GM12865 (cell line): Measurements from ENCODE around the gene ARHGAP22.

Source experiments
- DNase-seq: peaks from one replicate; pipeline ENCODE4 v3.0.0; 2010; ENCODE audit warnings: low read depth
- H3K4me3 ChIP-seq: 2 replicates; pipeline ENCODE4 v1.5.1; 2011; ENCODE audit warnings: mild to moderate bottlenecking, low read depth, low read length, control low read depth
- TF ChIP-seq, protein P1 (sequence below): IDR thresholded peaks from 2 replicates; pipeline ENCODE4 v1.5.1; 2011; ENCODE audit warnings: low read length, control low read depth, low read depth, inconsistent platforms; ENCODE audit not compliant: insufficient read depth; ENCODE audit errors: missing control alignments

The ARHGAP22 gene

DNA sequence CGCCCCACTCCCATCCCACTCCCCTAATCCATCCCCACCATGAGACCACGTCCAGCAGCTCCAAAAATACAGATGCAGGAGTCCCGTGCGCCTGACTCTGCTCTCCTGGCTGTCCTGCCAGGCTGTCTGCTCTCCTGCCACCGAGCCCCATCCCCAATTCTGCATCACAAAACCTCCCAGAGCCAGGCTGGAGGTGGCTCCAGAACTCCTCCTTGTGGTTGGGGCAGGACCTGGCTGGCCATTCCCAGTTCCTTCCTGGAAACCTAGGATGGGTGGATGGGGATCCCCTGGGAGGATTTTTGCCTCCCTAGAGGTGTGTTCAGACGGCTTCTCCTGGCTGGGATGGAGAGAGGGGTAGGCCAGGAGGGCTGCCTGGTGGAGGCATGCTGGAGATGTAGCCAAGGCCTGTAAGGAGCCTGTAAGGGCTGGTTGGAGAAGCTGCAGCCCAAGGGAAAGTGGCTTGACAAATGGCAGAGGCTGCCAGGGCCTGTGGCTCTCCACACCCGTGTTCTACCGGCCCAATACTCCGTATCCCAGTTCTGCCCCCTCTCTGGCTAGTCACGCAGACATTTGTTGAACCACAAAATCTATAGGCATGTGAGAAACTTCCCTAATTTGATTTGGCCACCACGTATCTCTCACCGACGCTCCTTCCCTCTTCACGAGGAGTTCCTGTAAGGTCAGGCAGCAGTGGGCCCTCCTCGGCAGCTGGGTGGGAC, 99.3 kb downstream of the ARHGAP22 start:
- TF ChIP-seq, protein P1, sequence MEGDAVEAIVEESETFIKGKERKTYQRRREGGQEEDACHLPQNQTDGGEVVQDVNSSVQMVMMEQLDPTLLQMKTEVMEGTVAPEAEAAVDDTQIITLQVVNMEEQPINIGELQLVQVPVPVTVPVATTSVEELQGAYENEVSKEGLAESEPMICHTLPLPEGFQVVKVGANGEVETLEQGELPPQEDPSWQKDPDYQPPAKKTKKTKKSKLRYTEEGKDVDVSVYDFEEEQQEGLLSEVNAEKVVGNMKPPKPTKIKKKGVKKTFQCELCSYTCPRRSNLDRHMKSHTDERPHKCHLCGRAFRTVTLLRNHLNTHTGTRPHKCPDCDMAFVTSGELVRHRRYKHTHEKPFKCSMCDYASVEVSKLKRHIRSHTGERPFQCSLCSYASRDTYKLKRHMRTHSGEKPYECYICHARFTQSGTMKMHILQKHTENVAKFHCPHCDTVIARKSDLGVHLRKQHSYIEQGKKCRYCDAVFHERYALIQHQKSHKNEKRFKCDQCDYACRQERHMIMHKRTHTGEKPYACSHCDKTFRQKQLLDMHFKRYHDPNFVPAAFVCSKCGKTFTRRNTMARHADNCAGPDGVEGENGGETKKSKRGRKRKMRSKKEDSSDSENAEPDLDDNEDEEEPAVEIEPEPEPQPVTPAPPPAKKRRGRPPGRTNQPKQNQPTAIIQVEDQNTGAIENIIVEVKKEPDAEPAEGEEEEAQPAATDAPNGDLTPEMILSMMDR: no peak
- DNase-seq: no peak
- H3K4me3 ChIP-seq: no peak overlapping the region

DNA sequence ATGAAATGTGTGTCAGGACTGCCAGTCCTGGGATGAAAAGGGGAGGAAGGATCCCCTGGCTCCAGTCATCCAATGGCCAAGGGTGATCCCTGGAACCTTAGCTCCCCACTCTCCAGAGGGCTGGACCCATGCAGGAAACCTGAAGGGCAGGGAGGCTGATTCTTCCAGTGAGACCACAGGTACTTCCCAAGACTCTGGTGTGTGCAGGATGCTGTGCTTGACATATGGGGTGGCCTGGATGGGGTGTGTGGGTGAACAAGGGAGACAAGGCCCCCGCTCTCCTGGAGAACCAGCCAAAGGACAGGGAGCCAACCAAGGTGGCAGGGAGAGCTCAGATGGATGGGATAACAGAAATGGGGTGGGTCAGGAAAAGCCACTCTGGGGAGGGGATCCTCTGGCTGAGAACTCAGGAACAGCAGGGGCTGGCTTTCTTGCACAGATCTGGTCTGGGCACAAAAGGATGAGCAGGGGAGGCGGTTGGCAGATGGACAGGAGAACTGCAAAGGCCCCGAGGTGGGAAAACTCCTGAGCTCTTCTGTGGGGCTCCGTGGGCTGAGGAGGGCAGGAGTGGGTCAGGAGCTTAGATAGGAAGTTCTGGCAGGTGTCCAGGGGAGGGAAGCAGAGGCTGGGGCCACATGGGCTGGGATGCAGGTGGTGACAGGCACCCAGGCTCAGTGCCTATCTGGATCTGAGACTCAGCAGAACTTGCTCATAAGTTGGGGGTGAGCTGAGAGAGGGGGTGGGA, 100.6 kb downstream of the ARHGAP22 start:
- no peak for DNase-seq

DNA sequence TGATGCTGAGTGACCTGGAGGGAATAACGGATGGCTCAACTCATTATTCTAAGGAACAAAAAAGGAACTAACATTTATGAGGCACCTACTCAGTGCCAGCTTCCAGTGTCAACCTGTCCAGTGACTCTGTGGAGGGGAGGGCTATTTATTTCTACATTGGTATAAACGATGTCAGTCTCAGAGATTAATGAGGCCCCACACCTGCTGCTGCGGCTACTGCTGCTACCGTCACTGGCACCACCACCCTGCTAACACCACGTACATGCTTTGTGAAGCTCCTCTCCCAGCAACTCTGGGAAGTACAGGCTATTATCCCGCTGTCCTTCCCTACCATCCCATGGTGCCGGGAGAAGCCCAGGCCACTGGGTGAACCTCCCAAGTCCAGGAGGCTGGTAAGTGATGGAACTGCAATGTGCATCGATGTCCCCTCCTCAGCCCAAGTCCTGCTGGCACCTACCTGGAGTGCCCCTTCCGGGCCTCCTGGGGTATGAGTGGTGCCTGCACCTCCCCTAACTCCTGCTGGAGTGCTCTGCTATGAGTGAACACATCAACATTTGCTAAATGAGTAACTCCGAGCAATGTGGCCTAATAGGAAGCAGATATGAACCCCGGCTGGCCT, 101.5 kb downstream of the ARHGAP22 start:
- H3K4me3 ChIP-seq: no peak overlapping the region
- TF ChIP-seq, protein P1: no peak
- DNase-seq: no peak

More for the DNA sequence above, 100.6 kb downstream of the ARHGAP22 start:
- H3K4me3 ChIP-seq: no peak overlapping the region
- TF ChIP-seq, protein P1: no peak

DNA sequence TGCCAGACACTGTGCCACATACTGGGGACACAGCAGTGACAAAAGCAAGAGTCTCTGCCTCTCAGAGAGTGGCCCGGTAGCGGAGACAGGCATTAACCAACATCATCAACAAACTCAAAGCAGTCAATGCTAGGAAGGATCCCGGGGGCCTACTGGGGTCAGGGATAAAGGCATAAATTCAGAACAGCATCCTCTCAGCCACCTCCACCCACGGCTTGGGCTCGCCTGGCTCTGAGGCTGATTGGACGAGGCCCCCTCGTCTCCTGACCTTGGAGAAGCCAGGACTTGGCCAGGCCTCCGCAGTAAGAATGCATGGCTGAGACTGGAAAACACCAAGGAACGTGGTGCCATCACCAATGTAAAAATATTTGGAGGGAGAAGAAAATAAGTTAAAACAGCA, 102.1 kb downstream of the ARHGAP22 start:
- no peak for DNase-seq
- H3K4me3 ChIP-seq: no peak overlapping the region
- TF ChIP-seq, protein P1: no peak

DNA sequence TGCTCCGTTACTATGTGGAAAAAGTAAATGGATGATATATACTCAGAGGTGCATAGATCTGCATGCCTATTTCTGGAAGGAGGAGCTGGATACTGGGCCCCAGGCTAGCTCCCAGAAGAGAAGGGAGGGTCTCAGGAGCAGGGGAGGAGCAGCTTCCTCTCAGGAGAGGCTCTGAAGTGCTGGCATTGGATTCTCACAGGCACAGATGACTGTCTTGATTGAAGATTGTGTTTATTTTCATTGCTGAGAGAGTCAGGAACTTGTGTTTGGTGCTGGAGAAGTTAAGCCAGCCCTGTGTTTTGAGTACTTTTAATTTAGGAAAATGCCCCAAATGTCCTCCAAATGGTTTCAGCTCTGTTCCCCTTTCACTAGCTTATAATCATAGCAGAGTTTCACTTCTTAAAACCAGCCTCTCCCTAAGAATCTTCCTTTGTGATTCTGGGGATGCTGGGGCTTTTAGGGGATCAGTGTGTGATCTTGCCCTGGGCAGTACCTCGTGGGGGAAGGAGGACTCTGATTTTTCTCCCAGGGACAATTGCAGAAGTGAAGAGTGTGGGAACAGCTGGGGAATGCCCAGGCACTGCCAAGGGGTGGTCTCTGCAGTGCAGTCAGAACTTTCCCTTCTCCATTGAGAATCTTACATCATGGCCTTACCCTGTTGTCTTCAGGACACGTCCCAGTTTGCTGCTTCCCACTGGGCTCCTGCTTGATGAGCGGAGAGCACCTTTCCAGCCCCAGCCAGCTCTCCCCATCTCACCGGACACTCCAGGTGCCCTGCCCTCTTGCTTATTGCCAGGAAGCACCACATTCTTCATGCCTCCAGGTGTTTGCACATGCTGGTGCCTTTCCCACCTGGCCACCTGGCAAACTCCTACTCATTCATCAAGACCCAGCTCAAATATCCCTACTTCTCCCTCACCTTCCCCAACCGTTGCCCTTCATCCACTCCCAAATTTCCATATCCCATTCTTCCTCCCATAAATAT, 102.8 kb downstream of the ARHGAP22 start:
- no peak overlapping the region for H3K4me3 ChIP-seq
- TF ChIP-seq, protein P1: no peak
- DNase-seq: peak; percentile 10

DNA sequence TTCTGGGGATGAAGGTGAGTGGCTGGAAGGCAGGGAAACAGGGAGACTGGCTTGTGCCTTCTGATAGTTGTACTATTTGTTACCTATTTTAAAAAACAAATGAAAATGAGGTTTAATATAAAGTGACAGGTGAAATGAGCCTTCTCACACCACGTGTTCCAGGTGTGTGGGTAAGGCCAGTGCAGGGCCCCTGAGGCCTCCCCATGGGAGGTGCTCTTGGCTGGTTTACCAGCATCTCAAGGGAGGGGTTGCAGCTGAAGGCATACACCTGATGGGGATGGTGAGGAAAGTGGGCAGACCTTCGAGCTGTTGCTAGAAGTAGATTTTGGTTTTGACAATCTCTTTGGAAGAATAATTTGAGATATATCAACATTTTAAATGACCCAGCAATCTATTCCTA, 103.6 kb downstream of the ARHGAP22 start:
- TF ChIP-seq, protein P1: no peak
- DNase-seq: no peak
- no peak overlapping the region for H3K4me3 ChIP-seq
